B cell (primary cell): ENCODE results near the gene DAP. TPM values are rescaled to one million over a fixed set of nuclear protein-coding genes. Genes with fewer than 3 reads are reported as not detected.

ENCODE experiments used
- ATAC-seq: fragments of 200-7000 bp; cut with Tn5 transposase; one replicate; pipeline ENCODE4 v1.10.0; 2021; ENCODE audit warnings: low read depth, mild to moderate bottlenecking, moderate number of reproducible peaks, moderate library complexity
- CTCF ChIA-PET: fragments of 350-600 bp; sonication (Branson Sonifier 250); formaldehyde crosslinking; loops from one replicate; lab custom pipeline; 2021; ENCODE audit warnings: antibody characterized with exemption, inconsistent platforms; lab: Charles Lee
- POLR2A ChIA-PET: fragments of 350-600 bp; sonication (Branson Sonifier 250); formaldehyde crosslinking; loops from one replicate; lab custom pipeline; 2021; ENCODE audit warnings: antibody characterized with exemption; lab: Charles Lee
- DNase-seq: peaks from one replicate; pipeline ENCODE4 v3.0.0; 2013
- H2AFZ ChIP-seq: 2 replicates; pipeline ENCODE4 v1.6.1; 2012; ENCODE audit warnings: mild to moderate bottlenecking, low read depth, low read length; ENCODE audit not compliant: insufficient read depth, poor library complexity, severe bottlenecking
- H3K27ac ChIP-seq, 2 donors: 1 replicate in 1 of 2; 2 replicates in 1 of 2; pipeline ENCODE4 v1.5.1; 2012 to 2013; ENCODE audit warnings: low read length in 2 of 2, mild to moderate bottlenecking in 2 of 2, moderate library complexity in 1 of 2
- H3K27me3 ChIP-seq, 4 experiments: fragments of 200-600 bp in 1 of 4; sonication (generic) in 1 of 4; replicated peaks in 1 of 4; 1 replicate in 2 of 4; 2 replicates in 2 of 4; pipeline versions ENCODE4 v1.6.1 to v1.7.0; 2013 to 2016; ENCODE audit warnings: low read length in 3 of 4, mild to moderate bottlenecking in 2 of 4, mixed read lengths in 1 of 4, moderate library complexity in 1 of 4; ENCODE audit not compliant: insufficient read depth in 4 of 4, control insufficient read depth in 3 of 4; ENCODE audit errors: control extremely low read depth in 1 of 4
- H3K36me3 ChIP-seq, 2 experiments: replicated peaks in 1 of 2; 1 replicate in 1 of 2; 2 replicates in 1 of 2; pipeline versions ENCODE4 v1.6.1 to v1.7.1; 2013; ENCODE audit warnings: low read length in 1 of 2; ENCODE audit not compliant: insufficient read depth in 2 of 2, control insufficient read depth in 1 of 2; ENCODE audit errors: control extremely low read depth in 1 of 2, extremely low read depth in 1 of 2
- H3K4me1 ChIP-seq, 2 donors: fragments of 200-600 bp in 1 of 2; sonication (generic) in 1 of 2; 1 replicate in 1 of 2; 2 replicates in 1 of 2; pipeline versions ENCODE4 v1.5.1 to v1.6.1; 2013 to 2017; ENCODE audit warnings: low read length in 2 of 2; ENCODE audit not compliant: control insufficient read depth in 2 of 2, insufficient read depth in 2 of 2
- H3K4me2 ChIP-seq: replicated peaks from 2 replicates; pipeline ENCODE3; 2012; ENCODE audit warnings: mild to moderate bottlenecking, low read depth, low read length; ENCODE audit not compliant: poor library complexity, severe bottlenecking
- H3K4me3 ChIP-seq, 5 experiments: fragments of 200-600 bp in 1 of 5; sonication (generic) in 1 of 5; 1 replicate in 3 of 5; 2 replicates in 2 of 5; pipeline versions ENCODE4 v1.5.1 to v1.7.0; 2011 to 2016; ENCODE audit warnings: low read length in 4 of 5, mild to moderate bottlenecking in 4 of 5, low read depth in 2 of 5, control low read depth in 1 of 5, moderate library complexity in 1 of 5; ENCODE audit not compliant: insufficient read depth in 1 of 5; ENCODE audit errors: control extremely low read depth in 1 of 5, extremely low read depth in 1 of 5
- H3K79me2 ChIP-seq: fragments of 200-600 bp; sonication (generic); one replicate; pipeline ENCODE4 v1.6.0; 2016; ENCODE audit warnings: low read length; ENCODE audit not compliant: control insufficient read depth, insufficient read depth
- H3K9ac ChIP-seq: fragments of 200-600 bp; sonication (generic); 2 replicates; pipeline ENCODE4 v1.6.1; 2017; ENCODE audit warnings: mild to moderate bottlenecking, low read length, moderate library complexity
- H3K9me3 ChIP-seq, 3 donors: one replicate each; pipeline versions ENCODE4 v1.6.1 to v1.7.1; 2013; ENCODE audit warnings: low read length in 2 of 3; ENCODE audit not compliant: control insufficient read depth in 2 of 3, insufficient read depth in 1 of 3; ENCODE audit errors: control extremely low read depth in 1 of 3
- H4K20me1 ChIP-seq: 2 replicates; pipeline ENCODE4 v1.6.0; 2012; ENCODE audit warnings: mild to moderate bottlenecking, low read length; ENCODE audit not compliant: insufficient read depth, control insufficient read depth, poor library complexity, severe bottlenecking
- H3K27ac Mint-ChIP-seq: one replicate; pipeline ENCODE4 v1.8.0; 2021; ENCODE audit warnings: mixed read lengths
- H3K27me3 Mint-ChIP-seq: one replicate; pipeline ENCODE4 v1.8.0; 2021; ENCODE audit warnings: mixed read lengths
- H3K4me1 Mint-ChIP-seq: one replicate; pipeline ENCODE4 v1.8.0; 2021; ENCODE audit warnings: mixed read lengths
- H3K4me3 Mint-ChIP-seq: one replicate; pipeline ENCODE4 v1.8.0; 2021; ENCODE audit warnings: mixed read lengths
- H3K9me3 Mint-ChIP-seq: one replicate; pipeline ENCODE4 v1.8.0; 2022; ENCODE audit warnings: mixed read lengths; ENCODE audit not compliant: insufficient read depth
- EZH2 ChIP-seq: IDR thresholded peaks from 2 replicates; pipeline ENCODE4 v1.6.1; 2012; ENCODE audit warnings: borderline replicate concordance, low read depth, mild to moderate bottlenecking, moderate library complexity, low read length; ENCODE audit not compliant: insufficient read depth, poor library complexity, severe bottlenecking
- WGBS: methylation state at CpG from one replicate; pipeline ENCODE4 v1.1.5; 2013; ENCODE audit warnings: missing lambda C conversion rate; ENCODE audit not compliant: insufficient coverage; 5-methylcytosine and 5-hydroxymethylcytosine counted together
- intact Hi-C: fragments of 100-400 bp; cut with micrococcal nuclease; formaldehyde crosslinking; loops from one replicate; pipeline ENCODE4 v1.10.0; 2022
- polyA plus RNA-seq: library from polyadenylated mRNA; depleted of rRNA; stranded (reverse); fragments of >200 nt; gene quantifications from 2 replicates; pipeline ENCODE4 v1.2.3, GENCODE V29; 2012
- total RNA-seq, 2 donors: library from RNA; stranded (reverse); fragments of 120-200 nt in 1 of 2; gene quantifications; 1 replicate in 1 of 2; 2 replicates in 1 of 2; pipeline versions ENCODE4 v1.2.3 to v1.2.4, GENCODE V29; 2013 to 2022
- TF ChIP-seq, protein P1 (sequence below): fragments of 200-600 bp; IDR thresholded peaks from one replicate; pipeline ENCODE4 v1.8.0; 2022; ENCODE audit warnings: antibody characterized with exemption, mild to moderate bottlenecking

Gene DAP
- total and polyA plus RNA-seq, 2 donors (not counting 1 experiment from before 2014, with no cell fraction given) = 42.6 to 49.8 TPM

DNA sequence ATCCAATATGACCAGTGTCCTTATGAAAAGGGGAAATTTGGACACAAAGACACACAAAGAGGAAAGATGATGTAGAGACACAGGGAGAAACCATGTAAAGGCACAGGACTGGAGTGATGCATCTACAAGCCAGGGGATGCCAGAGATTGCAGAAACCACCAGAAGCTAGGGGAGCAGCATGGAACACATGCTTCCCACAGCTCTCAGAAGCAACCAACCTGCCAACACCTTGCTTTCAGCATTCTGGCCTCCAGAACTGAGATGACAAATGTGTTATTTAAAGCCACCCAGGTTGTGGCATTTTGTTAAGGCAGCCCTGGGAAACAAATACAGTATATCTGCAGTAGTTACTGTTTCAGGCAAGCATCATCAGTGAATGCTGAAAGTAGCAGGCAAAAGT, 23.2 kb downstream of the DAP start:
- no peak overlapping the region for H2AFZ ChIP-seq
- no peak overlapping the region for H3K27ac Mint-ChIP-seq
- H3K4me3 Mint-ChIP-seq = no peak overlapping the region
- peaks cover 0 to 22% of the 10 kb centered on the region in 2 experiments for H3K36me3 ChIP-seq
- TF ChIP-seq, protein P1, sequence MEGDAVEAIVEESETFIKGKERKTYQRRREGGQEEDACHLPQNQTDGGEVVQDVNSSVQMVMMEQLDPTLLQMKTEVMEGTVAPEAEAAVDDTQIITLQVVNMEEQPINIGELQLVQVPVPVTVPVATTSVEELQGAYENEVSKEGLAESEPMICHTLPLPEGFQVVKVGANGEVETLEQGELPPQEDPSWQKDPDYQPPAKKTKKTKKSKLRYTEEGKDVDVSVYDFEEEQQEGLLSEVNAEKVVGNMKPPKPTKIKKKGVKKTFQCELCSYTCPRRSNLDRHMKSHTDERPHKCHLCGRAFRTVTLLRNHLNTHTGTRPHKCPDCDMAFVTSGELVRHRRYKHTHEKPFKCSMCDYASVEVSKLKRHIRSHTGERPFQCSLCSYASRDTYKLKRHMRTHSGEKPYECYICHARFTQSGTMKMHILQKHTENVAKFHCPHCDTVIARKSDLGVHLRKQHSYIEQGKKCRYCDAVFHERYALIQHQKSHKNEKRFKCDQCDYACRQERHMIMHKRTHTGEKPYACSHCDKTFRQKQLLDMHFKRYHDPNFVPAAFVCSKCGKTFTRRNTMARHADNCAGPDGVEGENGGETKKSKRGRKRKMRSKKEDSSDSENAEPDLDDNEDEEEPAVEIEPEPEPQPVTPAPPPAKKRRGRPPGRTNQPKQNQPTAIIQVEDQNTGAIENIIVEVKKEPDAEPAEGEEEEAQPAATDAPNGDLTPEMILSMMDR = no peak
- TF ChIP-seq EZH2 = no peak
- no peak for DNase-seq
- H3K4me3 ChIP-seq = no peak overlapping the region
- peaks cover 33% of the 10 kb centered on the region for H3K79me2 ChIP-seq
- peaks cover 0 to 4% (median 0%) of the 10 kb centered on the region in 3 donors for H3K9me3 ChIP-seq
- H3K27me3 ChIP-seq = no peaks in the 10 kb centered on the region
- H3K27ac ChIP-seq = no peak overlapping the region
- no peak overlapping the region for H3K4me2 ChIP-seq
- H3K9me3 Mint-ChIP-seq = no peaks in the 10 kb centered on the region
- peaks cover 33 to 34% of the 10 kb centered on the region in 2 donors for H3K4me1 ChIP-seq
- no peak overlapping the region for H3K9ac ChIP-seq
- POLR2A ChIA-PET = no interaction called here
- ATAC-seq = no peak
- H3K4me1 Mint-ChIP-seq = peaks cover 37% of the 10 kb centered on the region
- intact Hi-C loops = loop anchor here (2.0 kb wide), 1 partner anchor 23 kb away; the partner anchor contains the start of gene DAP
- CTCF ChIA-PET = interaction anchor here (0.6 kb wide), 1 partner anchor 36 kb away, joined by 3 read pairs; no protein-coding TSS in a partner anchor
- no peaks in the 10 kb centered on the region for H3K27me3 Mint-ChIP-seq
- H4K20me1 ChIP-seq = no peaks in the 10 kb centered on the region

DNA sequence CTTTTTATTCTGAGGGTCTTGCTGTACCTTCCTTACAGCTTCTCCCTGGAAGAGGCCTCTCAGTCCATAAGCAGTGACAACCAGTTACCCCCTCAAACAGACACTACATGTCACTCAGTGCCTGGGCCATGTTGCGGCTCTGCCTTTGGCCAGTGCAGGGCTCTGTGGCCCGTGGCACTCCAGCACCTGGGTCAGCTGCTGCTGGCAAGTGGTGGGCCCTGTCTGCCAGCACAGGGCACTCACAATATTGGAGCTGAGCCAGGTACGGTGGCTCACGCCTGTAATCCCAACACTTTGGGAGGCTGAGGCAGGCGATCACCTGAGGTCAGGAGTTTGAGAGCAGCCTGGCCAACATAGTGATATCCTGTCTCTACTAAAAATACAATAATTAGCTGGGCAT, 24.2 kb downstream of the DAP start:
- intact Hi-C loops = loop anchor here (2.0 kb wide), 1 partner anchor 24 kb away; the partner anchor contains the start of gene DAP
- peaks cover 35% of the 10 kb centered on the region in 2 donors for H3K4me1 ChIP-seq
- H3K4me3 ChIP-seq = no peak overlapping the region
- H3K27me3 Mint-ChIP-seq = no peaks in the 10 kb centered on the region
- H3K4me2 ChIP-seq = no peak overlapping the region
- H3K9ac ChIP-seq = no peak overlapping the region
- H3K27ac ChIP-seq = peak overlapping the region in 1 of 2 donors; percentile 34
- H4K20me1 ChIP-seq = no peaks in the 10 kb centered on the region
- TF ChIP-seq, protein P1 = no peak
- TF ChIP-seq EZH2 = no peak
- no peaks in the 10 kb centered on the region for H3K27me3 ChIP-seq
- ATAC-seq = no peak
- H3K4me1 Mint-ChIP-seq = peaks cover 44% of the 10 kb centered on the region
- H3K27ac Mint-ChIP-seq = no peak overlapping the region
- DNase-seq = no peak
- no peaks in the 10 kb centered on the region for H3K9me3 Mint-ChIP-seq
- ChIA-PET POLR2A (interaction anchor here (0.6 kb wide), 1 partner anchor 104 kb away, joined by 6 read pairs; no protein-coding TSS in a partner anchor), CTCF (interaction anchor here (0.8 kb wide), 1 partner anchor 34 kb away, joined by 3 read pairs; no protein-coding TSS in a partner anchor)
- 98% methylated on average over 4 of the region's 5 CpGs for WGBS
- H3K36me3 ChIP-seq = peaks cover 0 to 20% of the 10 kb centered on the region in 2 experiments
- peaks cover 0 to 4% (median 0%) of the 10 kb centered on the region in 3 donors for H3K9me3 ChIP-seq
- no peak overlapping the region for H3K4me3 Mint-ChIP-seq
- no peak overlapping the region for H2AFZ ChIP-seq
- peaks cover 33% of the 10 kb centered on the region for H3K79me2 ChIP-seq
